Loucy (cell line): Measurements from ENCODE around the gene MYH9.

ENCODE experiments used
- H2AFZ ChIP-seq: fragments of 200-600 bp; sonication (generic); 2 replicates; pipeline ENCODE4 v1.6.0; 2016; ENCODE audit warnings: antibody characterized with exemption, mild to moderate bottlenecking, low read length, moderate library complexity
- H3F3A ChIP-seq: fragments of 200-600 bp; 2 replicates; pipeline ENCODE4 v1.6.0; 2016; ENCODE audit warnings: antibody characterized with exemption, low read depth, mild to moderate bottlenecking
- H3K27me3 ChIP-seq: fragments of 200-600 bp; sonication (generic); 2 replicates; pipeline ENCODE4 v1.6.1; 2014; ENCODE audit warnings: low read length, mild to moderate bottlenecking; ENCODE audit not compliant: insufficient read depth, poor library complexity, severe bottlenecking
- H3K36me3 ChIP-seq: fragments of 200-600 bp; sonication (generic); 2 replicates; pipeline ENCODE4 v1.6.1; 2016; ENCODE audit warnings: low read length; ENCODE audit not compliant: insufficient read depth
- H3K4me1 ChIP-seq: fragments of 200-600 bp; sonication (generic); 2 replicates; pipeline ENCODE4 v1.5.1; 2014; ENCODE audit warnings: low read length, mild to moderate bottlenecking; ENCODE audit not compliant: insufficient read depth, poor library complexity, severe bottlenecking
- H3K4me2 ChIP-seq: fragments of 200-600 bp; sonication (generic); 2 replicates; pipeline ENCODE4 v1.6.0; 2014; ENCODE audit warnings: antibody characterized with exemption, low read length, low read depth, mild to moderate bottlenecking; ENCODE audit not compliant: poor library complexity, severe bottlenecking
- H3K4me3 ChIP-seq: fragments of 200-600 bp; sonication (generic); 2 replicates; pipeline ENCODE4 v1.5.1; 2014; ENCODE audit warnings: low read length, mild to moderate bottlenecking, mixed read lengths; ENCODE audit not compliant: poor library complexity, severe bottlenecking
- H3K79me2 ChIP-seq: fragments of 200-600 bp; sonication (generic); 2 replicates; pipeline ENCODE4 v1.6.1; 2014; ENCODE audit warnings: low read length; ENCODE audit not compliant: insufficient read depth
- H3K9ac ChIP-seq: fragments of 200-600 bp; sonication (generic); 2 replicates; pipeline ENCODE4 v1.6.0; 2014; ENCODE audit warnings: mild to moderate bottlenecking, low read depth, low read length, moderate library complexity; ENCODE audit not compliant: poor library complexity, severe bottlenecking
- H3K9me2 ChIP-seq: fragments of 200-600 bp; sonication (generic); replicated peaks from 2 replicates; pipeline ENCODE4 v1.6.1; 2016; ENCODE audit warnings: low read depth, low read length, mixed read lengths
- H3K9me3 ChIP-seq: fragments of 200-600 bp; sonication (generic); 2 replicates; pipeline ENCODE4 v1.6.1; 2014; ENCODE audit warnings: mild to moderate bottlenecking, antibody characterized with exemption, low read length, low read depth; ENCODE audit not compliant: insufficient read depth
- H4K20me1 ChIP-seq: fragments of 200-600 bp; sonication (generic); 2 replicates; pipeline ENCODE4 v1.6.0; 2014; ENCODE audit warnings: antibody characterized with exemption, low read length, mild to moderate bottlenecking; ENCODE audit not compliant: insufficient read depth, poor library complexity, severe bottlenecking
- EZH2phosphoT487 ChIP-seq: fragments of 200-600 bp; IDR thresholded peaks from 2 replicates; pipeline ENCODE4 v1.6.1; 2018; ENCODE audit warnings: antibody characterized with exemption, mild to moderate bottlenecking, moderate library complexity, borderline replicate concordance
- TF ChIP-seq, protein P1 (sequence below): fragments of 200-600 bp; sonication (generic); conservative IDR thresholded peaks from 2 replicates; pipeline ENCODE4 v1.5.1; 2014; ENCODE audit warnings: mild to moderate bottlenecking, antibody characterized with exemption, low read length

The MYH9 gene

DNA sequence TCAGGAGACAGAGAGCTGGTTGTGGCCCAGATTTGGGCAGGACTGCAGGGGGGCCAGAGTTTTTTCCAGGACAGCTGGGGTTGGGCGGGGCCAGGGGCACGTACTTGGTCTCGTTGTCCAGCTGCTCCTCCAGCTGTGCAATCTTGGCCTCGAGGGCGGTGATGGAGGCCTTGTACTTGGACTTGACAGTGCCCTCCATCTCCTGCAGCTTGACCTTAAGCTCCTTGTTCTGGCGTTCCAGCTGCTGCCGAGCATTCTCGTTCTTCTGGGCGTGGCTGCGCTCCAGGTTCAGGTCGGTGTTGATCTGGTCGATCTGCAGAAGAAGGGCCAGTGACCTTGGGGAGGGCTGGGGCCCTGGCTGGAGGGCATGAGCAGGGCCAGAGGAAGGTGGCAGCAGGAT lies 102.8 kb downstream of the MYH9 start:
- no peak for TF ChIP-seq EZH2phosphoT487
- TF ChIP-seq, protein P1, sequence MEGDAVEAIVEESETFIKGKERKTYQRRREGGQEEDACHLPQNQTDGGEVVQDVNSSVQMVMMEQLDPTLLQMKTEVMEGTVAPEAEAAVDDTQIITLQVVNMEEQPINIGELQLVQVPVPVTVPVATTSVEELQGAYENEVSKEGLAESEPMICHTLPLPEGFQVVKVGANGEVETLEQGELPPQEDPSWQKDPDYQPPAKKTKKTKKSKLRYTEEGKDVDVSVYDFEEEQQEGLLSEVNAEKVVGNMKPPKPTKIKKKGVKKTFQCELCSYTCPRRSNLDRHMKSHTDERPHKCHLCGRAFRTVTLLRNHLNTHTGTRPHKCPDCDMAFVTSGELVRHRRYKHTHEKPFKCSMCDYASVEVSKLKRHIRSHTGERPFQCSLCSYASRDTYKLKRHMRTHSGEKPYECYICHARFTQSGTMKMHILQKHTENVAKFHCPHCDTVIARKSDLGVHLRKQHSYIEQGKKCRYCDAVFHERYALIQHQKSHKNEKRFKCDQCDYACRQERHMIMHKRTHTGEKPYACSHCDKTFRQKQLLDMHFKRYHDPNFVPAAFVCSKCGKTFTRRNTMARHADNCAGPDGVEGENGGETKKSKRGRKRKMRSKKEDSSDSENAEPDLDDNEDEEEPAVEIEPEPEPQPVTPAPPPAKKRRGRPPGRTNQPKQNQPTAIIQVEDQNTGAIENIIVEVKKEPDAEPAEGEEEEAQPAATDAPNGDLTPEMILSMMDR = no peak
- Histone ChIP-seq H3K9ac (no peak overlapping the region), H3F3A (0 out of 2 replicates have a peak, but pooled peaks cover 4% of the 10 kb centered on the region), H3K9me3 (no peaks in the 10 kb centered on the region), H3K79me2 (no peaks in the 10 kb centered on the region), H3K4me2 (no peak overlapping the region), H3K36me3 (peaks cover 90% of the 10 kb centered on the region), H3K4me1 (no peaks in the 10 kb centered on the region), H3K9me2 (no peaks in the 10 kb centered on the region), H4K20me1 (peaks cover 2% of the 10 kb centered on the region), H2AFZ (no peak overlapping the region), H3K4me3 (no peak overlapping the region), H3K27me3 (no peaks in the 10 kb centered on the region)

DNA sequence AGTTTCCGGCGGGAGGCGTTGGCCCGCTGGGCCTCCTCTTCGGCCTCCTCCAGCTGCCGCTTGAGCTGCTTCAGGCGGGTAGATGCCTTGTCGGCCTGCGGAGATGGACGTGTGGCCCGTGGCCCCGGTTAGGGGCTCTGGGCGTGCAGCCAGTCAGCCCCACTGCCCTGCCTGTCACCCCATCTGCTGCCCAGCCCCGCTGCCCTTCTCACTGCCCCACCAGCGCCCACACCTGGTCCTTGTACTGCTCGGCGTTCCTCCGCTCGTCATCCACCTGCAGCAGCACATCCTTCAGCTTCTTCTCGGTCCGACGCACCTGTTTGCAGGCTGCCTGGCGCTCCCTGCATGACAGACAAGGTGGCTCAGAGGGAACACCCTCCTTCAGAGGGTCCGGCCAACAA lies 103.6 kb downstream of the MYH9 start:
- peaks cover 4% of the 10 kb centered on the region; the same call in 1 of the 2 replicates for H3F3A ChIP-seq
- no peak overlapping the region for H3K9ac ChIP-seq
- peaks cover 2% of the 10 kb centered on the region for H4K20me1 ChIP-seq
- TF ChIP-seq, protein P1 = no peak
- TF ChIP-seq EZH2phosphoT487 = no peak
- peaks cover 81% of the 10 kb centered on the region for H3K36me3 ChIP-seq
- H3K9me3 ChIP-seq = no peaks in the 10 kb centered on the region
- H3K27me3 ChIP-seq = no peaks in the 10 kb centered on the region
- no peaks in the 10 kb centered on the region for H3K9me2 ChIP-seq
- H2AFZ ChIP-seq = no peak overlapping the region
- H3K4me3 ChIP-seq = no peak overlapping the region
- H3K79me2 ChIP-seq = no peaks in the 10 kb centered on the region
- H3K4me1 ChIP-seq = no peaks in the 10 kb centered on the region
- no peak overlapping the region for H3K4me2 ChIP-seq

DNA sequence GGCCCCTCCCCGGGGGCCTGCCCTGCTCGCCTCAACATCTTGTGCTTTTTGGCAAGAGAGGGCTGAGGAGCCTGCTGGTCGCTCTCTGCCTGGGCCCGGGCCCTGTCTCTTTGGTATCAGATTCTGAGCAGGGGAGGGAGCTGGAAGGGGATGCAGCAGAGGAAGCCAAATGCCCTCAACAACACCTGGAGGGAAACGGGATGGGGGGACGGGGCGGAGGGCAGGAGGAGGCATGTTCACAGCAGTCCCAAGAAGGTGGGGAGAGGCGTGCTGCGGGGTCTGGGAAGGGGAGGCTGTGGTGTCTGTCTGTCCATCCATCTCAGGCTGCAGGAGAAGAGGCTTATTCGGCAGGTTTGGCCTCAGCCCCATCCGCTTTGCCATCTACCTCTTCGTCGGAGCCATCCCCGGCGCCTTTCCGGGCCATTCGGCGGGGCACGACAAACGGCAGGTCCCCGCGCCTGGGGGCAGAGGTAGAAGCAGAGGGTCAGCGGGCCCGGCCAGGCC lies 105.4 kb downstream of the MYH9 start:
- Histone ChIP-seq H3K4me1 (no peaks in the 10 kb centered on the region), H3K9me3 (no peaks in the 10 kb centered on the region), H3K4me3 (no peak overlapping the region), H3K27me3 (no peaks in the 10 kb centered on the region), H4K20me1 (peaks cover 2% of the 10 kb centered on the region), H3K9me2 (no peaks in the 10 kb centered on the region), H3K79me2 (no peaks in the 10 kb centered on the region), H3K9ac (no peak overlapping the region), H3K36me3 (peaks cover 65% of the 10 kb centered on the region), H2AFZ (no peak overlapping the region), H3F3A (peaks cover 4% of the 10 kb centered on the region; the same call in 1 of the 2 replicates), H3K4me2 (no peak overlapping the region)
- TF ChIP-seq EZH2phosphoT487 = no peak
- TF ChIP-seq, protein P1 = no peak
